KG1 (cell line): Measurements from ENCODE around the gene MSMB.
"Not testable (repeated sequence)": the region's sequence is repeated elsewhere in the genome, so short reads cannot be mapped to it uniquely, and the experiment has no call there.

Experiments
- DNase-seq: peaks from one replicate; lab custom pipeline; 2025; lab: John Stamatoyannopoulos, UW

Gene MSMB, protein sequence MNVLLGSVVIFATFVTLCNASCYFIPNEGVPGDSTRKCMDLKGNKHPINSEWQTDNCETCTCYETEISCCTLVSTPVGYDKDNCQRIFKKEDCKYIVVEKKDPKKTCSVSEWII

DNA sequence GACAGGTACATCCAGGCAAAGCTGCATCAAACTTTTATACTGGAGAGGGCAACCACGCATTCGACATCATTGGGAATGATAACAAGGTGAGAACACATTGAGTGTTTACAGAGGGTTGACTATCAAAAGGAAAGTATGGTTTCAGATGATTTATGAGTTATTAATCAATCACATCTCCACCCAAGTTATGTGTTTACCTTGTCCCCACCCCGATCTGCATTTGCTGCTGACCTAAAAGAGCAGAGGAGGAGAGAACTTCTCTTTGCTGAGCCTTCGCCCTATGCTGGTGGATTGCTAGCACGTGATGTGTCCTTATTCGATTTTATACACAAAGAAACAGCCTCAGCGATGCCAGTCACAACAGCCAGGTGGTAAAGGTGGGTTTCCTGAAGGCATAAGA lies at the start of gene MSMB:
TSS of gene MSMB (minus strand) at position 9 of the 400 bp plus-strand sequence. CDS start 32 bp downstream, outside the sequence.
- DNase-seq: no peak

DNA sequence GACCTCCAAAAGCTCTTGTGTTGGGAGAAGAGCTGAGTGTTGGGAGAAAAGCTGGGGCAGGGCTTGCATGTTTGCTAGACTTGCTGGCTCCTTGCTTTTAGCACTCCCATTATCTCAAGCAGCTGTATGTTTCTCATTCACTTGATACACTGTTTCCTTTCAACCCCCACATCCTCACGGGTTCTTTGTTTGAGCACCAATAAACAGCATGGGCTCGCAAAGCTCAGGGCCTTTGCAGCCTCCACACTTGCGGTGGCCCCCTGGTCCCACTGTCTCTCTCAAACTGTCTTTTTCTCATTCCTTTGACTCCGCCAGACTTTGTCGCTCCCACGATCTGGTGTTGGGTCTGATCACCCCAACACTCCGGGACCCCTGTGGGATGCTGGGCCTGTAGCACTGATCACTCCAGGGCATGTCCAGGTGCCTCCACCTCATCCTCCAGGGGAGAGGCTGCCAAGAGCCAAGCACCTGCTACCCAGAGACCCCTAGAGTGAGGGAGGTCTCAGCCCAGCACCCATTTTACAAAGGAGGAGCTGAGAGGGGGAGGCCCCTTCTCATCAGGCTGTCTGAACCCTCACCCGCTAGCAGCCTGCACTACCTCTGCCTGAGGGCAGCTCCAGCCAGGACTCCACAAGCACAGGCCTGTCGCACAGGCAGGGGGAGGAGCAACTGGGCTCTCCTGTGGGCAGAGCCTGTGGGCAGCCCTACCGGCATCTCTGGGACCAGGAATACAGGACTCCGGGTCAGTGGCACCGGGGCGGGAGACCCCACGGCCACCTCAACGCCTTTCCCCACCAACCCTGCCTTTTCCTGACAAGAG lies 49.1 kb upstream of the MSMB start:
- DNase-seq: no peak

DNA sequence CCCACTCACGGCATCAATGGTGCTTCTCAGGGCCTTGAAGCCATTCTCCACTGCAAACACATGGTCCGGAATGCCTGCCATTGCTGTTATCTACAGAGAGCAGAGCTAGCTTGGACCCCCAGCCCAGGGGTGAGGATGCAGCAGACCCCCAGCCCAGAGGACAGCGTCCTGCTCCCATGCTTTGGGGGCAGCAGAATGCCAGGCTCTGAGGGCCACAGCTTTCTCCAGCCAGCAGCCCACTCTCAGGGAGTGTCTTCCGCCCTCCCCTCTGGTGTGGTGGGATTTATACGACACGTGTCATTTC lies 48.1 kb upstream of the MSMB start:
- DNase-seq: no peak

DNA sequence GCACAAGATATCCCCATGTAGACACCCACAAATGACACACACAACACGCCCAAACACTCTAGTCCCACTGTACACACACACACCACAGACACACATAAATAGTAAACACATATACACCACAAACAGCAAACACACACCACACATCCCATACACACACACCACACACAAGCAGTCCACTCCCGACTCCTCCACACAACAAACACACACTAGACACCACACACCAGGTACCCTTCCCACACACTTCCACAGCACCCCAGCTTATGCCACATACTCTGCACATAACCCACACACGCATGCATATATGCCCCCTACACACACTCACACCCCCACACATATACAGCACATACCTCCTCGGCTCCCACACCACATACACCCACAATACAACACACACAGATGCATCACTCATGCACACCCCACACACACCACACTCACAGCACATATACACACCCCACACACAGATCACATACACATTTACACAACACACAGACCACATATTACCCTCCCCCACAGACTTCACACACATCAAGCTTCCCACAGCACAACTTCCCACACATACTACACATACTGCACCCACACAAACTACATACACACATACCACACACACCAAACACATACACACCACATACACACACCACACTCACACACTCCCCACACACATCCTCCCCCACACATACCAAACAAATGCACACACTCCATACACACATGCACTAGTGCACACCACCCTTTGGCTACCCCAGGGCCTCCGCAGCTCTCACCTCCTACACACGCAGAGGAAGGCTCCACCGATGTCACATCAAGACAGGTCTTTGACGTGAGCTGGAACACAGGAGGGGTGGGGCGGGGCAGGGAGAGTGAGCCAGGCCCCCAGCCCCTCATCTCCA lies 47.5 kb upstream of the MSMB start:
- not testable (repeated sequence) for DNase-seq

DNA sequence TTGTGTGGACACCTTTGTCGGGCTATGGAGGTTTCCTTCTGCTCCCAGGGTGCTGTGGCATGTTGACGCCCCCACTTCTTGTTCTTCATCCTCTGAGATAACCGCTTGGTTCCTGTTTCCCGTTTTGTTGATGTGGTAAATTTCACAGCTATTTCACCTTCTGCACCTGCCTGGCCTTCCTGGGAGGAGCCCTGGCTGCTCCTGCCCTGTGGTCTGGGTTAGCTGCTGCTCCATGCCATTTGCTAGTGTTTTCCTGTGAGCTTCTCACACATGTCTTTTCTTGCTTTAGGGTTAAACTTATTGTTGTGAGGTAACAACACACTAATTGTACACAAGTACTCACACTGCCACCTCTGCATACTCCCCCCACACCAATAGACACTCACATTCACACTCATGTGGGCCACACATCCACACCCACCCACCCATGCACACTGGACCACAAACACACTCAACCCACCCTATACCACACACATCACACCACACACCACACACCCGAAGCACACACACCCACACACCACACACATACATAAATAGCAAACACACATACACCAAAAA lies 46.5 kb upstream of the MSMB start:
- DNase-seq: peak; percentile 71

DNA sequence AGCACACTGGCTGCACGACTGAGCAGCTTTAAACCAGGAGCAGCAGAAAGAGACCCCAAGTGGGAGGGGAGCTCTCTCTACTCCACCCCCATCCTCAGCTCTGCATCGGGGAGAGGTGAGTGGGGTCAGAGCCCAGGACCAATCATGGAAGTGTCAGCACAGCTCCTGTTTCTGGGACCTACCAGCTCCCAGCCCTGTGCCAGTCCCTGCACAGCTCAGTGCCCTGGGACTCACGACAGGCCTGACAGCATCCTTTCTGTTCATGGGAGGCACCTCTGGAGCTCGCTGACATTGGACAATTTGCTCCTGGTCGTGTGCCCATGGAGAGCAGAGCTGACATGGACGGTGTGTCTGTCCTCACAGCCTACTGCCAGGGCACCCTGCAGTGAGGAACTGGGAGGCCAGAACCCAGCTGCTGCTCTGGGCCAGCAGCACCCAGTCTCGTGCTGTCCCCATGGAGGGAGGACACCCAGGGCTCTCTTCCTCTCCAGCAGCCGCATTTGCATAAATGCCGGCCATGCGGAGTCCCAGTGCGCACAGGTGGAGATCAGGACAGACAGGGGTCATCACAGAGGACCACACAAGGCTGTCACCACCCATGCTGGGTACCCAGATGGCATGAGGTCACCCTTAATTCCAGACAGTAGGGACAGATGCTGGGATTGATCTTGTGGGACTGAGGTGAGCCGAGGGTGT lies 45.9 kb upstream of the MSMB start:
- no peak for DNase-seq

DNA sequence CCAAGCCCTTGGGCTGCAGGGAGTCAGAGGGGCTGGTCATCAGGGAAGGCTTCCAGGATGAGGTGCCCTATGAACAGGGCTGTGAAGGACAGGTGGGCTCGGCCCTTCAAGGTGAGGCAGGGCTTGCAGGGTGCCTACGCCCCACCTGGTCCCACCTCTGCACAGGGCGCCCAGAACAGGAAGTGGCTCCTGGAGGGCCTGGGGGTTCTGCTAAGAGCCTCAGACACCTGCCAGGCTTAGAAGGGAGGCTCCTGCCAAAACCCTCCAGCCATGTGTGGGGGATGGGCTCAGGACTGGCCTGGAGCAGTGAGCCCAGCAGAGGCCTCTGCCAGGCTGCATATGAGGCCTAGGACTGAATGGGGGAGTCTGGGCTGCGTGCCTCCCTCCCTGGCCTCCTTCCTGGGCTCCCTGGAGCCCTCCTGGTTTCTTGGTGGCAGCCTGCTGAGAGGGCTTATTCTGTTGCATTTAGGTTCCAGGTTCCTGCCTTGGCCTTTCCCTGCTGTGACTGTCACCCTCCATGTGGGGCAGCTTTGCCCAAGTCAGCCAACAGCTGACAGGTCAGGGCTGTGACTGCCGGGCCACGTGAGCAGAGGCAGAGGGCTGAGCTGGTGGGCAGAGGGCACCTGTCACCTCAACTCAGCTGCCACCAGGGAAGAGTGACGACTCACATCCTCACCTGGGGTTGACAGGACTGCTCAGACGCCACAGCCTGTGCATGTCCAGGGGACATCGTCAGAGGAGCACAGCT lies 45.2 kb upstream of the MSMB start:
- DNase-seq: no peak

DNA sequence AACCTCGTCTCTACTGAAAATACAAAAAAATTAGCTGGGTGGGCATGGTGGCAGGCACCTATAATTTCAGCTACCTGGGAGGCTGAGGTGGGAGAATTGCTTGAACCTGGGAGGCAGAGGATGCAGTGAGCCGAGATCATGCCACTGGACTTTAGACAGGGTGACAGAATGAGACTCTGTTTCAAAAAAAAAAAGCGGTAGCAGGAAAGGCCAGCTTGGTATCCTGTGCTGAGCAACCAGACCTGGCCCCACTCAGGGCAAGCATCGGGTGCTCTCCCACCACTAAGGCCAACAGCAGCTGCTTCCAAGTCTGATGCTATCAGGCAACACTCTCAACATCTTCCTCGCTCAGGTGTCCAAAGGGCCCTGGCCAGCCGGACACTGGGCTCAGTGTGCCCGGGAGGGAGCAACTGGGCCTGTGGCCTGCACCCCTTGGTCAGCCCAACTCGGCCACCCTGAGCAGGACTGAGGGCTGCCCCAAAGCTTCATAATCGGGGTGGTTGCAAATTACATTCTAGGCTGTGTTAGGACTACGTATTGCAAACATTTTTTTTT lies 44.3 kb upstream of the MSMB start:
- DNase-seq: no peak

DNA sequence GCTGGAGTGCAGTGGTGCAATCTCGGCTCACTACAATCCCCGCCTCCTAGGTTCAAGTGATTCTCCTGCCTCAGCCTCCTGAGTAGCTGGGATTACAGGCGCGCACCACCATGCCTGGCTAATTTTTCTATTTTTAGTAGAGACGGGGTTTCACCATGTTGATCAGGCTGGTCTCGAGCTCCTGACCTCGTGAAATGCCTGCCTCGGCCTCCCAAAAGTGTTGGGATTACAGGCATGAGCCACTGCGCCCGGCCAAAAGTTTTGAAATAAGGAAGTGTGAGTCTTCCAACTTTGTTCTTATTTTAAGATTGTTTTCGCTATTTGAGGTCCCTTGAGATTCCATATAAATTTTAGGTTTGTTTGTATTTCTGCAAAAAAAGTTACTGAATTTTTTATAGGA lies 41.3 kb upstream of the MSMB start:
- not testable (repeated sequence) for DNase-seq

DNA sequence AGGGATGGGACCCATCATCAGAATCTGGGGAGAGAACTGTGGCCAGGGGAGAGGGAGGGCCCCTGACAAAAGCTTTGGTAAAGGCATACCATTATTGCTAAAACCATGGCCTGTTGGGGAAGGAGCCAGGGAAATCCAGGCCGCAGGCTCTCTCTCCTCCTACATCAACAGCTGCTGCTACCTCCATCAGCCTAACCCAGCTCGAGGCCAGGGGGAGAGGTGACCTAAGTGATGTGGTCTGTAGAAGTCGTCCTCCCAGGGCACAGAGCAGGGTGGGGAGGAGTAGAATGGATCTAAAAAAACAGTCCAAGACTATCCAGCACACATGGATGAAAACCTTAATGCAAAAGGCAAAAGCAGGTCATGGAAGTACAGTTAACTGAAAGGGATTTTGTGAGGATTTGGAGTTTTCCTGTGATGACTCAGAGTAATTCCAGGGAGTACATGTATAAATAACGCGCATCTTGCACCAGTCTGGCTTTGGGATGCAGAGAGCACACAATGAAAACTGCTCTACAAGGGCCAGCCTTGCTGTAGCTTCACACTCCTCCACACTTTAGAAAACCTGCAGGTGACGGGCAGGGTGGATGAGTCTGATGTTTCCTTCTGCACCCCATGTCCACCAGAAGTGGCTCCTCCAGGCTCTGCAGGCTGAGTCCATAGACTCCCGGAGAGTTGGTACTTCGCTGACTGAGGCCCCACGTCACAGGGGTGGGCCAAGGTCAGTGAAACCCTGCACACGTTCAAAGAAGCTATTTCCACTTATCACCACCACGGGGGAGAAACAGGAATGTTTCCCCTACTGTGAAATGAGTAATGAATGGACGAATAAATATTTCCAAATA lies 38.5 kb upstream of the MSMB start:
- no peak for DNase-seq

DNA sequence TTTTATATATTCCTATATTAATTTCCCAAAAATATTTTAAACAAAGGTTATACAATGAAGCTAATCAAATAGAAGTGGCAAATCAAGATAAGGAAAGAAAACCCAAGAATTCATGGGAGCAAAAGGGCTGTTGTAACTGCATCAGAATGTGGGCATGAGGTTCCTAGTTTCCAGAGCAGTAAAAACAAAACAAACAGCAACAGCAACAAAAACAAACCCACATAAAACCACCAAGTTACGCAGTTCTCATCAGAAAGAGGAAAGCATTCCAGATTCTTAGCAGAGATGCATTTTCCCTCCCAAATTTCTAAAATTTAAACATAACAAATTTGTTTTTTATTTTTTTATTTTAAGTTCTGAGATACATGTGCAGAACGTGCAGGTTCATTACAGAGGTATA lies 34.8 kb upstream of the MSMB start:
- no peak for DNase-seq

DNA sequence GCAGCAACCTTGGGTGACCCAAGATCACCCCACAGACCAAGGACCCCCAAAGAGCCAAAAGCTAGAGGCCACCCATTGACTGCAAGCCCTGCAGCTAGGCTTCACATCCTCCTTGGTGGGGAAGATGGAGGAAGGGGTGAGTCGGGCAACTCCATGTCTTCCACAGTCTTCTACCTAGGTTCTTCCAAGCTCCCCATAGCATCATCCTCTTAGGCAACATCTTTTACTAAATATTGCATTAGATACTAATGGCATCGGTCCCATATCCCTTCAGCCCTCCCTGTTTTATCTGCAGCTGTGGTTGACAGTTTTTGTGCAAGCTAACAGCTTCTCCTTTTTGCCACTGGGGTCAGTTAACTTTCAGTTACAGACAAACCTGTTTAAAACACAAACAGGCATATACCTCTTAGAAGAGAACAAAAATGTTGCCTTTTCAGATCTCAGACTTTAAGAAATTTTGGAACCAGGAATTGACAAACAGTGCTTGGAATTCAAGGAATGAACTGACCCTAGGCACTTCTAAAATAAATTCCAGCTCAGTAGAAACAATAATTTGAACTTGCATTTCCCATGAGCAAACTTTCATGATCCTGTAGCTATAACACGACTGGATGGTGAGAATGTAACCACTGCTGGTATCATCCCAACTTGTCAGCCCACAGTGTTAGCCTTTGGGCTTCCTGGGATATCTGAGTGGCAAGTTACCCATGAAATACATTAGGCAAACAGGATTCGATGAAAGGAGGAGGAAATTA lies 33.9 kb upstream of the MSMB start:
- DNase-seq: peak; percentile 33

DNA sequence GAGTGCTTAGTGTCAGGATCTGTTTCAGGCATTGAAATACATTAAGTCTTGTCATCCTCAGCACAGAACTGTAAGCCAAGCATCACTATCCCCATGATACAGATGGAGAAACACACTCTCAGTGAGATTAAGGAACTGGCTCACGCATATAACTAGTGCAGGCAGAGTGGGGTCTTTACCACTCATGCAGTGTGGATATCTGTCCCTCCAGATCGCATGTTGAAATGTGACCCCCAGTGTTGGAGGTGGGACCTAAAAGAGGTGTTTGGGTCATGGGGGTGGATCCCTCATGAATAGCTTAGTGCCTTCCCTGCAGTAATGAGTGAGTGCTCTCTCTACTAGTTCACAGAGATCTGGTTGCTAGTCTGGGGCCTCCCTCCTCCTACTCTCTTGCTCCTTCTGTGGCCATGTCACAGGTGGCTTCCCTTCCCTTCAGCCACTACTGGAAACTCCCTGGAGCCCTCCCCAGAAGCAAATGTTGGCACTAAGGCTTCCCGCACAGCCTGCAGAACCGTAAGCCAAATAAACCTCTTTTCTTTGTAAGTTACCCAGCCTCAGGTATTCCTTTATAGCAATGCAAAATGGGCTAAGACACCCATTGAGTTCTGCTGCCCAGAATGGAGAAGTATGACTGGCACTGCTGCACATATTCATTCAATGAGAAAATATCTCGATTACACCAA lies 31.8 kb upstream of the MSMB start:
- no peak for DNase-seq

DNA sequence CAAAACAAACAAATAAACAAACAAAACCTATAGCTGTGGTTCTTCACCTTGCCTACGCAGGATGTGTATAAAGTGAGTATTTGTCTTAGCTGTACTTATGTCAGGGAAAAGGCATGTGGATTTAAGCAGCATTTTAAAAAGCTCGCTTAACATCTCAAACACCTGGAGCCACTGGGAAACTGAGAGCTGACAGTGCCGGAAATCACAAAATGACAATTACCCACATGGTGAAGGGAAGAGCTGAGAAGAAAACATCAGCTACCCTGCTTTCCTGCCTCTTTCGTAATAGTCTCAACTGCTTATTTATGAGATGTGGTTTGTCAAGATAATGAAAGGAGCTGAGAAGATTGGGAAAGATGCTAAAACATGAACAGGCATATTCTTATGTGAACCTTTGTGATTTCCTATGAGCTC lies 31.1 kb upstream of the MSMB start:
- no peak for DNase-seq

DNA sequence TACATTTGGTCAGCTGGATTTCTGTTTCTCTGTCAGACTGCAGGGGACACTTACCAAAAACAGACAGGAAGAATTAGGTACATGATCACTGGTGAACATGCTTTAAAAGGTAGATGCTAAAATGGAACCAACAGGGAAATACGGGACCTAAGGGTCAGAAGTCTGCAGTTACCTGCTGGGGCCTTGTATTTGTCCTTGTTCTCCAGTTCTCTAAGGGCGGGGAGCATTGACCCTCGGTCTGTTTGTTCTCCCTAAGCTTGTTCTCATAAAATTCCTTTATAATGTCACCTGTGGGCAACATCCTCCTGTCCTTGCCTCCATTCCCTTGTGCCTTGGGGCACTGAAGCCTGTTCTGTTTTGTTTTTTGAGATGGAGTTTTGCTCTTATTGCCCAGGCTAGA lies 29.8 kb upstream of the MSMB start:
- DNase-seq: no peak

DNA sequence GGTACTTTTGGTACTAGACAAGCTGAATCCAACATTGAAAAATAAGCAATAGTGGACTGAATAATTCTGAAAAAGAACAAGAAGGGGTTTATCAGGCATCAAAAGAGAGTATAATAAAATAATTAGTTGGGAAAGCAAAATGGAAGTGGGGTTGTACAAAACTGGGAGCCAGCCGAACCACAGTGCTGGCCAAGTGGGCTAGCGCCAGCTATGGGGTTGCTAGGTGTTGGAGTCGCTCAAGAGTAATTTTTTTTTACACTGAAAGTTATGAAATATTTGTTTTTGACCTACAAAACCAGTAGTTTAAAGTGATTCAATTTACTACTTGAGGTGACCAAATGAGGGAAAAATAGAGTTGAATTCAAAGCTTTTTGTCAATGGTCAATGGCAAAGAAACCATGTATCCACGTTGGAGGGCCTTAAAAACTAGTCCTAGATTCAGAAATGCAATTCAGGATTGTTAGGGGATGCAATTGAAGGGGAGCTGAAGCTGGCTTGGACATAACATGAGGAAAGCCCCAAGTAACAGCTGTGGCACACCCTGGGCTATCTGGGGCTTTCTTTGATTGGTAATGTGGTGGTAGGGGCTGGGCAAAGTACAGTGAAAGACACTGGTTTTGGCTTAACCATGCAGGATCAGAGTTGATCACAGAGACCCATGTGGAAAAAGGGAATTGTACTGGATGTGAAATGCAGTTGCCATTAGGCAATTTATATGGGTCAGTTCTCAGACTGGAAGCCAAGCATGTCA lies 28.3 kb upstream of the MSMB start:
- DNase-seq: no peak

DNA sequence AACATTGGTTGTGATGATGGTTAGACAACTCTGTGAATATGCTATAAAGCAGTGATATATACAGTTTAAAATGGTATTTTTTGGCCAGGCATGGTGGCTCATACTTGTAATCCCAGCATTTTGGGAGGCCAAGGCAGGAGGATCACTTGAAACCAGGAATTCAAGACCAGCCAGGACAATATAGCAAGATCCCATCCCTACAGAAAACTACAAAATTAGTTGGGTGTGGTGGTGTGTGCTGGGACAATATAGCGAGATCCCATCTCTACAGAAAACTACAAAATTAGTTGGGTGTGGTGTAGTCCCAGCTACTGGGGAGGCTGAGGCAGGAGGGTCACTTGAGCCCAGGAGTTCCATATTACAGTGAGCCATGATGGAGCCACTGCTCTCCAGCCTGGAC lies 27.5 kb upstream of the MSMB start:
- no peak for DNase-seq

DNA sequence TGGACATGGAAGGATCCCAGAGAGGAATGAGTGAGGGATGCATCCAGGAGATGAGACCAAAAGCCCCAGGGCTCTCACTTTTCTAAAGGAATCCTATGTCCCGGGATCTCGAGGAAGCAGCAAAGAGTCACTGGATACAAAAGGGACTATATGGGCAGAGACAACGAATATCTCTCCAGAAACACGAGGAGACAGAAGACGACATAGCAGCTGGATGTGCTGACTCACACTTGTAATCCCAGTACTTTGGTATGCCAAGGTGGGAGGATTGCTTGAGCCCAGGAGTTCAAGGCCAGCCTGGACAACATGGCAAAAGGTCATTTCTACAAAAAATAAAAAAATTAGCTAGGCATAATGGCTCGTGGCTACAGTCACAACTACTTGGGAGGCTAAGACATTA lies 24.7 kb upstream of the MSMB start:
- DNase-seq: no peak
